Peyer's patch (tissue), 4 donors: ENCODE measurements around the gene PLCL2. TPM values are rescaled to one million over a fixed set of nuclear protein-coding genes. Genes with fewer than 3 reads are reported as not detected.

Experiments used
- DNase-seq, 3 donors: peaks; one replicate each; pipeline ENCODE4 v3.0.0-alpha.2; 2017 to 2019
- H3K27ac ChIP-seq, 4 donors: fragments of 200-600 bp; sonication (generic); one replicate each; pipeline ENCODE4 v1.5.1; 2016 to 2019
- H3K27me3 ChIP-seq, 2 donors: fragments of 200-600 bp; sonication (generic); one replicate each; pipeline ENCODE4 v1.5.1; 2019
- H3K36me3 ChIP-seq, 3 donors: fragments of 200-600 bp; sonication (generic); one replicate each; pipeline ENCODE4 v1.5.1; 2016 to 2019
- H3K4me1 ChIP-seq, 4 donors: fragments of 200-600 bp; sonication (generic); one replicate each; pipeline ENCODE4 v1.5.1; 2016 to 2019
- H3K4me3 ChIP-seq, 4 donors: fragments of 200-600 bp; sonication (generic); 1 replicate in 3 of 4; 2 replicates in 1 of 4; pipeline ENCODE4 v1.5.1; 2016 to 2019; ENCODE audit warnings: mild to moderate bottlenecking in 1 of 4
- H3K9me3 ChIP-seq, 4 donors: fragments of 200-600 bp; sonication (generic); one replicate each; pipeline ENCODE4 v1.5.1; 2016 to 2019; ENCODE audit warnings: mild to moderate bottlenecking in 1 of 4
- POLR2A ChIP-seq, 2 donors: fragments of 450-650 bp; IDR thresholded peaks; one replicate each; pipeline ENCODE4 v1.5.1; 2017; ENCODE audit warnings: antibody characterized with exemption in 2 of 2, mild to moderate bottlenecking in 2 of 2, moderate library complexity in 2 of 2
- total RNA-seq, 4 donors: library from RNA; depleted of rRNA; stranded (reverse); fragments of >200 nt; gene quantifications; one replicate each; pipeline ENCODE4 v1.1.0, GENCODE V29; 2016
- TF ChIP-seq, protein P1 (sequence below), 6 experiments: fragments of 450-650 bp in 4 of 6; fragments of 200-600 bp in 2 of 6; sonication (generic) in 1 of 6; IDR thresholded peaks; one replicate each; pipeline ENCODE4 v1.5.1; 2017 to 2019; ENCODE audit warnings: antibody characterized with exemption in 6 of 6, mild to moderate bottlenecking in 3 of 6, moderate library complexity in 1 of 6

Gene PLCL2
- total RNA-seq, 4 donors from 2014 or later, result 21.8 to 39.6 (median 25.4) TPM

DNA sequence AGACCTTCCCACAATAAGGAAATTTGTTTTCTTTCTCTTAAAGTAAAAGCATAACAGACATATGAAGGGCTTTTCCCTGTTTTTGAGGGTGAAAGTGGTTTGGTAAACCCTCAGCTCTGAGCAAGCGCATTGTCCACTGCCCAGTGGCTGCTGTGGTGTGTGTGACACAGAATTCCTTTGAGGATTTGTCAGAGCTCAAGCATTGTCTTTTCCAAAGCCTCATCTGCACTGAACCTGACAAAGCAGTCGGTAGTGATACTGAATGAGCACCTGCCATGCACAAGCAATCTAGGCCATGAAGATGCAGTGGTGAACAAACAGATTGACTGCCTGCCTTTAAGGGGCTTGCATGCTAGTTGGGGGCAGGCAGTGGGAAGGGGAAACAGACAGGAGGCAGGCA is 128.3 kb downstream of the PLCL2 start:
- H3K4me3 ChIP-seq, result no peak overlapping the region
- no peak overlapping the region for H3K27ac ChIP-seq
- no peak for DNase-seq
- H3K9me3 ChIP-seq, result no peaks in the 10 kb centered on the region
- H3K27me3 ChIP-seq, result no peaks in the 10 kb centered on the region
- H3K36me3 ChIP-seq, result peaks cover 0 to 7% (median 0%) of the 10 kb centered on the region in 3 donors
- no peaks in the 10 kb centered on the region for H3K4me1 ChIP-seq
- TF ChIP-seq, protein P1, sequence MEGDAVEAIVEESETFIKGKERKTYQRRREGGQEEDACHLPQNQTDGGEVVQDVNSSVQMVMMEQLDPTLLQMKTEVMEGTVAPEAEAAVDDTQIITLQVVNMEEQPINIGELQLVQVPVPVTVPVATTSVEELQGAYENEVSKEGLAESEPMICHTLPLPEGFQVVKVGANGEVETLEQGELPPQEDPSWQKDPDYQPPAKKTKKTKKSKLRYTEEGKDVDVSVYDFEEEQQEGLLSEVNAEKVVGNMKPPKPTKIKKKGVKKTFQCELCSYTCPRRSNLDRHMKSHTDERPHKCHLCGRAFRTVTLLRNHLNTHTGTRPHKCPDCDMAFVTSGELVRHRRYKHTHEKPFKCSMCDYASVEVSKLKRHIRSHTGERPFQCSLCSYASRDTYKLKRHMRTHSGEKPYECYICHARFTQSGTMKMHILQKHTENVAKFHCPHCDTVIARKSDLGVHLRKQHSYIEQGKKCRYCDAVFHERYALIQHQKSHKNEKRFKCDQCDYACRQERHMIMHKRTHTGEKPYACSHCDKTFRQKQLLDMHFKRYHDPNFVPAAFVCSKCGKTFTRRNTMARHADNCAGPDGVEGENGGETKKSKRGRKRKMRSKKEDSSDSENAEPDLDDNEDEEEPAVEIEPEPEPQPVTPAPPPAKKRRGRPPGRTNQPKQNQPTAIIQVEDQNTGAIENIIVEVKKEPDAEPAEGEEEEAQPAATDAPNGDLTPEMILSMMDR (IDR thresholded peaks at IDR 0.05), result no peak
- TF ChIP-seq POLR2A (IDR thresholded peaks at IDR 0.05), result no peak

DNA sequence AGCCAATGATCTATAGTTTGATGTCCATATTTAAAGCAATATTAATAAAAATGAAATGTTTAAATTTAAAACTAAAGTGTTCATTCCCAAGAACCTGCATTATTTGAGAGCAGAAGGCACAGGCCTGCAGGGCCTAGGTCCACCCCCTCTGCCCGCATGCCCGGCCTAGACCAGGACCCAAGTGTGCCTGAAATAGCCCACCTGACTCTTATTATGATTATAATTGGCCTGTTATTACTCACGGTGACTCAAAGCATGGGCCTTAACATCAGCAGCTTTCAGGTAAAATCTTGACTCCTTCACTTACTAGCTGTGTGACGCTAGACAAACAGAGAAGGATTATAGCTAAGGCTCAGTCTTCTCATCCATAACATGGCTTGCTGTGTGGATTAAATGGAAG is 128.8 kb downstream of the PLCL2 start:
- peaks cover 0 to 7% (median 0%) of the 10 kb centered on the region in 3 donors for H3K36me3 ChIP-seq
- TF ChIP-seq POLR2A (IDR thresholded peaks at IDR 0.05), result no peak
- H3K27ac ChIP-seq, result no peak overlapping the region
- H3K4me1 ChIP-seq, result no peaks in the 10 kb centered on the region
- H3K4me3 ChIP-seq, result no peak overlapping the region
- DNase-seq, result no peak
- H3K9me3 ChIP-seq, result no peaks in the 10 kb centered on the region
- H3K27me3 ChIP-seq, result no peaks in the 10 kb centered on the region

DNA sequence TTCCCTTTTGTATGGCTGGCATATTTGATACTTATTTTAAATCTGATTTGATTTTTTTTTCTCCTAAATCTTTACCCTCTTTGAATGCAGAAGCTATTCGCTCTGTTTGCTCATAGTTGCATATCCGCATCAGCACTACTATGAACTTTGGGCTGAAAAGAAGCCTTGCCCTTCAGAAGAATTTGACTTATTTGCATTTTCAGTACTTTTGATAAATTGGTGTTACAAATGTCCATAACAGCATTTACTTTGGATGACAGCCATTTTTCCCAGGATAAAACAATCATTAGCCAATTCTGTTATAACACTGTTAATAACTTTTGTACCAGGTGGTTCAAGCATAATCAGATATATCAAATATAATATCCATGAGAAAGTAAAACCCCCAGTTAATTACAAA is 129.5 kb downstream of the PLCL2 start:
- no peaks in the 10 kb centered on the region for H3K27me3 ChIP-seq
- TF ChIP-seq, protein P1 (IDR thresholded peaks at IDR 0.05), result no peak
- no peak for TF ChIP-seq POLR2A (IDR thresholded peaks at IDR 0.05)
- H3K9me3 ChIP-seq, result no peaks in the 10 kb centered on the region
- H3K27ac ChIP-seq, result no peak overlapping the region
- H3K36me3 ChIP-seq, result peaks cover 0 to 7% (median 0%) of the 10 kb centered on the region in 3 donors
- no peak for DNase-seq
- no peaks in the 10 kb centered on the region for H3K4me1 ChIP-seq
- H3K4me3 ChIP-seq, result peak overlapping the region in 1 of 4 donors; percentile 9

DNA sequence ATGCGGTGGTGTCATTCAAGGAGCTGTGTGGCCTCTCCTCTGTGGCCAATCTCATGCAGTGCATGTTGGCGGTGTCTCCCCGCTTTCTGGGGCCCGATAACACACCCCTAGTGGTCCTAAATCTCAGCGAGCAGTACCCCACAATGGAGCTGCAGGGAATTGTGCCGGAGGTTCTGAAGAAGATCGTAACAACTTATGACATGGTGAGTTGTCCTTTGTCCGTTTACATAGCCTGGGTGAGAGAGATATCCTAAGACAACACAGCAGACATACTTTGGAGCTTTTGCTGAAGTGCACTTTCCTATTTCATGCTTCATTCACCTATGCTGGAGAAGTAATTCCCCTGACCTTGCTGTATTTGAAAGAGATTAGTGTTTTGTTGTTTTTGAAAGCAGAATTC is 130.0 kb downstream of the PLCL2 start:
- Histone ChIP-seq H3K4me3 (peak overlapping the region in 1 of 4 donors; percentile 9), H3K9me3 (no peaks in the 10 kb centered on the region), H3K36me3 (peaks cover 0 to 7% (median 0%) of the 10 kb centered on the region in 3 donors), H3K4me1 (no peaks in the 10 kb centered on the region), H3K27me3 (no peaks in the 10 kb centered on the region), H3K27ac (no peak overlapping the region)
- DNase-seq, result no peak
- TF ChIP-seq, protein P1 (IDR thresholded peaks at IDR 0.05), result no peak
- no peak for TF ChIP-seq POLR2A (IDR thresholded peaks at IDR 0.05)

DNA sequence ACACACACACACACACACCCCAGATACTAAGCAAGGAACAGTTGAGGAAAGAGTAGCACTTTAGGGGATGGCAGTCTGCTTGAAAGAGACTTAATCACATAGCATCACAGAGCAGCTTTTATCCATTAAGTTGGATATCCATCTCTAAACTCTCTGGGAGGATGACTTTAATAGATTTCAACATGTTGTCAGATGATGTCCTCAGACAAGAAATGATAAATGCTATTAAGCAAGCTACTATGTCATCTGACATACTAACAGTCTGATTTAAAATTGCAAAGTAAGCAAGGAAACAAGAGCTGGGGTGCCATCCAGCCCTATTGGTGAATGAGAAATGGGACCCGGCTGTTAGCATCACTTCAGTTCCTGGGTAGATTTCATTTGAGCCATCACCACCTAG is 136.9 kb downstream of the PLCL2 start:
- Histone ChIP-seq H3K9me3 (no peaks in the 10 kb centered on the region), H3K36me3 (no peaks in the 10 kb centered on the region), H3K4me3 (no peak overlapping the region), H3K4me1 (no peaks in the 10 kb centered on the region), H3K27me3 (no peaks in the 10 kb centered on the region), H3K27ac (no peak overlapping the region)
- no peak for DNase-seq
- TF ChIP-seq, protein P1 (IDR thresholded peaks at IDR 0.05), result no peak

DNA sequence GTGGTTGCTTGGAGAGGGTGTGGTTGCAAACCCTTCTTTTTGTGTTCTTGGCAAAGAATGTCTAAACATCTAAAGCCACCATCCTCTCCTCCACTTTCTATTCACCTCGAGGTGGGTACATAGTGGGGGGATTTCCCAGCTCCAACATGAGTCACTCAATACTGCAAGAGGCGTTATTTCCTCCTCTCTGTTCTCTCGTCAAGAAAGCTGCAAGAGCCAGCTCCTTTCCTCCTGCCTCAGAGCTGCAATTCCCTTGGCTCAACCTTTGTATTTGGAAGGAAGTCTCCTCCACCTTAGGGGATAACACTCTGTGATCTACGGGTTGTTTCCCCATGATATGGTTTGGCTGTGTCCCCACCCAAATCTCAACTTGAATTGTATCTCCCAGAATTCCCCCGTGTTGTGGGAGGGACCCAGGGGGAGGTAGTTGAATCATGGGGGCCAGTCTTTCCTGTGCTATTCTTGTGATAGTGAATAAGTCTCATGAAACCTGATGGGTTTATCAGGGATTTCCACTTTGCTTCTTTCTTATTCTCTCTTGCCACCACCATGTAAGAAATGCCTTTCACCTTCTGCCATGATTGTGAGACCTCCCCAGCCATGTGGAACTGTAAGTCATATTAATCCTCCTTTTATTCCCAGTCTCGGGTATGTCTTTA is 138.4 kb downstream of the PLCL2 start:
- Histone ChIP-seq H3K36me3 (no peaks in the 10 kb centered on the region), H3K9me3 (no peaks in the 10 kb centered on the region), H3K4me3 (no peak overlapping the region), H3K27ac (no peak overlapping the region), H3K27me3 (no peaks in the 10 kb centered on the region), H3K4me1 (no peaks in the 10 kb centered on the region)
- TF ChIP-seq, protein P1 (IDR thresholded peaks at IDR 0.05), result no peak
- no peak for TF ChIP-seq POLR2A (IDR thresholded peaks at IDR 0.05)
- no peak for DNase-seq
